HG02884 (cell line): Measurements from ENCODE around the gene GNAZ.

Experiments used
- ATAC-seq: cut with Tn5 transposase; IDR thresholded peaks from one replicate; pipeline ENCODE4 v1.9.1; 2021; ENCODE audit warnings: mild to moderate bottlenecking, moderate library complexity; ENCODE audit not compliant: unreplicated experiment

GNAZ gene

GRCh38 chr22:23105919-23106318 lies 35.6 kb downstream of the GNAZ start:
- ATAC-seq = no peak

GRCh38 chr22:23106344-23106743 lies 36.0 kb downstream of the GNAZ start:
- ATAC-seq = no peak

- ATAC-seq = no peak
Measured at GRCh38 chr22:23106906-23107367, 36.6 kb downstream of the GNAZ start.

- ATAC-seq = no peak
Measured at GRCh38 chr22:23107487-23108248, 37.3 kb downstream of the GNAZ start.

GRCh38 chr22:23108249-23109078 lies 38.1 kb downstream of the GNAZ start:
- no peak for ATAC-seq

GRCh38 chr22:23109079-23109347 lies 38.7 kb downstream of the GNAZ start:
- ATAC-seq = no peak

GRCh38 chr22:23109441-23109978 lies 39.2 kb downstream of the GNAZ start:
- ATAC-seq = no peak

- ATAC-seq = no peak
Measured at GRCh38 chr22:23110190-23110921, 40.0 kb downstream of the GNAZ start.

GRCh38 chr22:23110922-23111527 lies 40.7 kb downstream of the GNAZ start:
- no peak for ATAC-seq

GRCh38 chr22:23112472-23113012 lies 42.2 kb downstream of the GNAZ start:
- ATAC-seq = no peak

- no peak for ATAC-seq
Measured at GRCh38 chr22:23113067-23113846, 42.9 kb downstream of the GNAZ start.

GRCh38 chr22:23113847-23114720 lies 43.8 kb downstream of the GNAZ start:
- ATAC-seq = no peak

GRCh38 chr22:23114721-23115020 lies 44.4 kb downstream of the GNAZ start:
- no peak for ATAC-seq

GRCh38 chr22:23115369-23115768 lies 45.0 kb downstream of the GNAZ start:
- no peak for ATAC-seq

- ATAC-seq = no peak
Measured at GRCh38 chr22:23115825-23116494, 45.6 kb downstream of the GNAZ start.

- no peak for ATAC-seq
Measured at GRCh38 chr22:23116506-23117263, 46.4 kb downstream of the GNAZ start.

- no peak for ATAC-seq
Measured at GRCh38 chr22:23117275-23117674, 47.0 kb downstream of the GNAZ start.
